ENCODE measurements around the gene OR8K5.
"Not testable (repeated sequence)": the region's sequence is repeated elsewhere in the genome, so short reads cannot be mapped to it uniquely, and the experiment has no call there.

OR8K5 gene

DNA sequence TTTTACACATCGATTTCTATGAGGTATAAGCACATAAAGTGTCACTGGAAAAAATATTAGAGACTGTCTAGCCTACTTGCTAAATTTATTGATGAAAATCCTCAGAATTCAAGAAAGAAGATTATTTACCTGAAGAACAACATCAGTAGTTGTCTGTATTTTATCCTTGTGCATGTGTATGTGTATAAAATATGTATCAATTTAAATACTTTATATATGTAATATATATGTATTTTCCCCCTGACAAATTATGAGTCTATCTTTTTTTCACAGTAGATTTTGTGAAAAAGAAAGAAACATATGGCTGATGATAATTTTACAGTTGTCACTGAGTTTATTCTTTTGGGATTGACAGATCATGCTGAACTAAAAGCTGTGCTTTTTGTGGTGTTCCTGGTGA is 16.2 kb upstream of the OR8K5 start, which contains the start of gene OR5J2:
Gene OR5J2 (plus strand): TSS at position 301 of the 400 bp plus-strand sequence. CDS start 0 bp downstream, at position 301.
- in situ Hi-C loops (cut with HindIII; ENCODE audit: low pct_ligation_motif_present, low sequenced_read_pairs): no loop called here
- Histone ChIP-seq H3K27ac (no peak within 1 kb of the TSS), H3K4me3 (ENCODE audit: low read depth, low read length) (no peak within 1 kb of the TSS), H3K27me3 (replicated peaks) (no peaks in the 10 kb centered on the region), H3K36me3 (replicated peaks) (no peaks in the 10 kb centered on the region)
- no peak for DNase-seq
- TF ChIP-seq, protein P1, sequence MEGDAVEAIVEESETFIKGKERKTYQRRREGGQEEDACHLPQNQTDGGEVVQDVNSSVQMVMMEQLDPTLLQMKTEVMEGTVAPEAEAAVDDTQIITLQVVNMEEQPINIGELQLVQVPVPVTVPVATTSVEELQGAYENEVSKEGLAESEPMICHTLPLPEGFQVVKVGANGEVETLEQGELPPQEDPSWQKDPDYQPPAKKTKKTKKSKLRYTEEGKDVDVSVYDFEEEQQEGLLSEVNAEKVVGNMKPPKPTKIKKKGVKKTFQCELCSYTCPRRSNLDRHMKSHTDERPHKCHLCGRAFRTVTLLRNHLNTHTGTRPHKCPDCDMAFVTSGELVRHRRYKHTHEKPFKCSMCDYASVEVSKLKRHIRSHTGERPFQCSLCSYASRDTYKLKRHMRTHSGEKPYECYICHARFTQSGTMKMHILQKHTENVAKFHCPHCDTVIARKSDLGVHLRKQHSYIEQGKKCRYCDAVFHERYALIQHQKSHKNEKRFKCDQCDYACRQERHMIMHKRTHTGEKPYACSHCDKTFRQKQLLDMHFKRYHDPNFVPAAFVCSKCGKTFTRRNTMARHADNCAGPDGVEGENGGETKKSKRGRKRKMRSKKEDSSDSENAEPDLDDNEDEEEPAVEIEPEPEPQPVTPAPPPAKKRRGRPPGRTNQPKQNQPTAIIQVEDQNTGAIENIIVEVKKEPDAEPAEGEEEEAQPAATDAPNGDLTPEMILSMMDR (IDR thresholded peaks at IDR 0.05; ENCODE audit: low read depth, low read length, missing control alignments): no peak

DNA sequence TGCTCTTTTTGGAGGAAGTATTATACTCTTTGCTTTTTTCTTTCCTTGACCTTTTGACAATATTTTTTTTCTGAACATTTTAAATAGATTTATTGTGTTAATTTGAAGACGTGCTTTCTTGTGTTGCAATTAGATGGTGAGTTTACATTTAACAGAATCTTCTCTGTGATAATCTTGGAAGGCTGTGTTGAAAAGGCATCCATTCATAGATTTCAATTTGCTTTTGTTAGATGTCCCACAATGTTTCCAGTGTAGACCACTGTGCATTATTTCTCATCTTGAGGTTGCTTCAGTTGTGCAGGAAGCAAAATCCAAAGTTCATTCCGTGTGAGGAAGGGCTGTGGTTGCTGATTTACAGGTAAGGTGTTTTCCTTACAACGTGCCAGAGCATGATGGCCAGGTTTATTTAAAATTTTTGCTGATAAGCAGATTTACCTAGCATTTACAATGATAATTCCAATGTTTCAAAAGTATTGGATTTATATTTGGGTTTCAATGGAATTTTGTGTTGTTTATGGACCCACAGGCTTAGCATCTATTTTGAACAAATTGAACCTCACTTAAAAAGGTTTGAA is 12.2 kb upstream of the OR8K5 start:
- TF ChIP-seq, protein P1 (IDR thresholded peaks at IDR 0.05; ENCODE audit: low read depth, low read length, missing control alignments): no peak
- in situ Hi-C loops (cut with HindIII; ENCODE audit: low pct_ligation_motif_present, low sequenced_read_pairs): no loop called here
- Histone ChIP-seq H3K27me3 (replicated peaks) (no peaks in the 10 kb centered on the region), H3K4me3 (ENCODE audit: low read depth, low read length) (no peak overlapping the region), H3K27ac (no peak overlapping the region), H3K36me3 (replicated peaks) (no peaks in the 10 kb centered on the region)
- no peak for DNase-seq

DNA sequence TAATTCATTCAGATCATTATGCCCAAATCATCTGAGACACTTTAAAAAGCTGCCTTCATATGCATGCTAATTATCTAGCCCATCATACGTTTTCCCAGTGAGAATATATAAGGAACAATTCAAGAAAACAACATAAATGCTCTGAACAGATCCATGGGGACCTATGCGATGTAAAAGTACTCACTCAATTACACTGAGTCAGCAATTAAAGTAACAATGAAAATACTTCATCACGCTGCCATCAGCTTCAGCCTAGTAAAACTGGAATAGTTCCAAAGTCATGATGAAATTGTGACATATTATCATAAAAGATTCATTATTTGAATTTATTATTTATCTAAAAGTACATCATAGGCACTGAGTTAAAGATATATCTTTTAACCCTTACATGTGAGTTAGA is 3.7 kb upstream of the OR8K5 start:
- Histone ChIP-seq H3K4me3 (ENCODE audit: low read depth, low read length) (no peak overlapping the region), H3K36me3 (replicated peaks) (no peaks in the 10 kb centered on the region), H3K27ac (no peak overlapping the region), H3K27me3 (replicated peaks) (no peaks in the 10 kb centered on the region)
- in situ Hi-C loops (cut with HindIII; ENCODE audit: low pct_ligation_motif_present, low sequenced_read_pairs): no loop called here
- DNase-seq: no peak
- TF ChIP-seq, protein P1 (IDR thresholded peaks at IDR 0.05; ENCODE audit: low read depth, low read length, missing control alignments): no peak

DNA sequence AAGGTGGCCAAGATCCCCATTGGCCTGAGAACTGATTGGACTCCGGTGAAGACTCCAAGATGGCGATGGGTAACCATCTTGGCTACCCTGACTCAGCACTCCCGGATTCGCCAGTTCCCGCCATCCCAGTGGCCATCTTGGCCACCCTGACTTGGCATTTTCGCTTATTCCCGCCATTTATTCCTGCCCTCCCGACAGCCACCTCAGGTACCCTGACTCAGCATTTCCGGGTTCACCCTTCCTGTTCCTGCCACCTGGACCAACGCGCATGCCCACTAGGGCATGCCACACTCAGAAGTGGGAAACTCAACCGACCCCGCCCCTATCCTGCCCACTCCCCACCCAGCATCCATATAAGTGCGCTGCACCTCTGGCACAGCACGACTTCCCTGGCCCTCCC is 7.8 kb downstream of the OR8K5 start:
- no peaks in the 10 kb centered on the region for H3K27me3 ChIP-seq (replicated peaks)
- H3K4me3 ChIP-seq (ENCODE audit: low read depth, low read length): no peak overlapping the region
- TF ChIP-seq, protein P1 (IDR thresholded peaks at IDR 0.05; ENCODE audit: low read depth, low read length, missing control alignments): no peak
- DNase-seq: no peak
- H3K36me3 ChIP-seq (replicated peaks): no peaks in the 10 kb centered on the region
- H3K27ac ChIP-seq: no peak overlapping the region
- in situ Hi-C loops (cut with HindIII; ENCODE audit: low pct_ligation_motif_present, low sequenced_read_pairs): no loop called here

DNA sequence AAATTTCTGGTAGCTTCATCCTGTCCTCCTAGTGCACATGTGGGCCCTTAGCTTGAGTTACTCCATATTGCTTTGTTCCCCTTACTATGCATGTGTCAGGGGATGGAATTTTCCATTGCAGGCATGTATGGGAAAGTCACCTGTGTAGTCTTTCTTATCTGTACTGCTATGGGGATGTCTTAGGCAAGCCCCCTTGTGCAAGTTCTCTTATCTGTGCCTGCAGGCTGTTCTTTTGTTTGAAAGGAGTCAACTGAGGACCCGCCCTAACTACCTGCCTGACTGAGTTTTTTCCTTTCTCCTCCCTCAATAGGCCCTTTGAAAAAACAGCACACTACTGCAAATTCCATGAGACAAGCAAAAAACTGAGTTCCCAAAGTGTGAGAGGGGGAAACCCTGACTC is 8.7 kb downstream of the OR8K5 start:
- DNase-seq: no peak
- Histone ChIP-seq H3K27ac (no peak overlapping the region), H3K4me3 (ENCODE audit: low read depth, low read length) (no peak overlapping the region), H3K27me3 (replicated peaks) (no peaks in the 10 kb centered on the region), H3K36me3 (replicated peaks) (no peaks in the 10 kb centered on the region)
- TF ChIP-seq, protein P1 (IDR thresholded peaks at IDR 0.05; ENCODE audit: low read depth, low read length, missing control alignments): no peak
- in situ Hi-C loops (cut with HindIII; ENCODE audit: low pct_ligation_motif_present, low sequenced_read_pairs): no loop called here

DNA sequence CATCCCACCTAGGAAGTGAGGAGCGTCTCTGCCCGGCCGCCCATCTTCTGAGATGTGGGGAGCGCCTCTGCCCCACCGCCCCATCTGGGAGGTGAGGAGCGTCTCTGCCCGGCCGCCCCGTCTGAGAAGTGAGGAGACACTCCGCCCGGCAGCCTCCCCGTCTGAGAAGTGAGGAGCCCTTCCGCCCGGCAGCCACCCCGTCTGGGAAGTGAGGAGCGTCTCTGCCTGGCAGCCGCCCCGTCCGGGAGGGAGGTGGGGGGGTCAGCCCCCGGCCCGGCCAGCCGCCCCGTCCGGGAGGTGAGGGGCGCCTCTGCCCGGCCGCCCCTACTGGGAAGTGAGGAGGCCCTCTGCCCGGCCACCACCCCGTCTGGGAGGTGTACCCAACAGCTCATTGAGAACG is 16.4 kb downstream of the OR8K5 start:
- H3K4me3 ChIP-seq (ENCODE audit: low read depth, low read length); H3K36me3 ChIP-seq (replicated peaks); in situ Hi-C loops (cut with HindIII; ENCODE audit: low pct_ligation_motif_present, low sequenced_read_pairs); H3K27me3 ChIP-seq (replicated peaks); H3K27ac ChIP-seq; DNase-seq: not testable (repeated sequence)

Data from brain microvascular endothelial cell (primary cell).